Type B pancreatic cell (in vitro differentiated cells): ENCODE data around the gene TEDDM1. TPM values are rescaled to one million over a fixed set of nuclear protein-coding genes. Genes with fewer than 3 reads are reported as not detected.

Experiments used
- DNase-seq: peaks from one replicate; pipeline ENCODE4 v3.0.0; 2021; ENCODE audit warnings: mixed read lengths; ENCODE audit not compliant: unreplicated experiment; ENCODE audit errors: extremely low spot score
- H3K27ac Mint-ChIP-seq: 2 replicates; pipeline ENCODE4 v1.8.0; 2021; ENCODE audit warnings: mild to moderate bottlenecking, mixed read lengths
- H3K27me3 Mint-ChIP-seq: 2 replicates; pipeline ENCODE4 v1.8.0; 2021; ENCODE audit warnings: mixed read lengths
- H3K36me3 Mint-ChIP-seq: 2 replicates; pipeline ENCODE4 v1.8.0; 2021; ENCODE audit warnings: mixed read lengths
- H3K4me1 Mint-ChIP-seq: one replicate; pipeline ENCODE4 v1.8.0; 2021; ENCODE audit warnings: mixed read lengths; ENCODE audit not compliant: unreplicated experiment
- H3K4me3 Mint-ChIP-seq: 2 replicates; pipeline ENCODE4 v1.8.0; 2021; ENCODE audit warnings: mild to moderate bottlenecking, mixed read lengths
- H3K9me3 Mint-ChIP-seq: 2 replicates; pipeline ENCODE4 v1.8.0; 2021; ENCODE audit warnings: mixed read lengths
- total RNA-seq: library from RNA; stranded (reverse); gene quantifications from 2 replicates; pipeline ENCODE4 v1.2.1, GENCODE V29; 2021; ENCODE audit warnings: low replicate concordance
- TF ChIP-seq, protein P1 (sequence below): fragments of 200-600 bp; sonication (generic); conservative IDR thresholded peaks from 2 replicates; pipeline ENCODE4 v1.5.0; 2021; ENCODE audit warnings: antibody characterized with exemption, mild to moderate bottlenecking

The TEDDM1 gene
- total RNA-seq, 1 donor from 2014 or later, result not detected

DNA sequence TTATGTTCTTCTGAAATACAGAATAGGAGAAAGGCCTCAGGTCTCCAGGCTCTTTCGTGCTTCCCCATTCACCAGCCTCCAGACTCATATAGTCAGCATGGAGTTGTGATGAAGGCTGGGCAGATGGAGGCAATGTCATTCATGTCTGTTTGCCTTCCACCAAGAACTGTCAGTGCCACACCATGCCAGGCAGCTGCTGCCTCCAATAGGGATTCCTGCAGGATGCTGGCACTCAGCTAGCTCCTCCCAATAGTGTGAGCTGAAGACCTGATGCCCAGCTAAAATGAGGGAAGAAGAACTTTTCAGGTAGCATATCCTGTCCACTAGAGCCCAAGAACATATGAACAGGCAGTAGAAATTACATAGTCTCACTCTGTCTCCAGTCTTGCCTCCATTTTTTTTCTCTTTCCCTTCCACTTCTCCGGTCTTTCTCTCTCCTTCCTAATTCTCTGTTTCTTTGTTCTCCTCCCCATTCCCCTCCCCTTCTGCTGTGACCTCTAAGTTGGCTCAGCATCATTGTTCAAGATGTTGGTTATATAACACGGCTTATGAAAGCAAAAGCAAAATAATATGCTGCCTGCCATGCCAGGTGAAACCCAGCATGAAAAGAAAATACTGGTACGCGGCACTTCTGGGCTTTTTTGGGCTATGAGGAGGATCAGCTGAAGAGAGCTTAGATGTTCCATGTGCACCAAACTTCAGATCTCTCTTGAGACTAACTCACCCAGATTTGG, 26.2 kb downstream of the TEDDM1 start:
- H3K27me3 Mint-ChIP-seq, result no peaks in the 10 kb centered on the region

DNA sequence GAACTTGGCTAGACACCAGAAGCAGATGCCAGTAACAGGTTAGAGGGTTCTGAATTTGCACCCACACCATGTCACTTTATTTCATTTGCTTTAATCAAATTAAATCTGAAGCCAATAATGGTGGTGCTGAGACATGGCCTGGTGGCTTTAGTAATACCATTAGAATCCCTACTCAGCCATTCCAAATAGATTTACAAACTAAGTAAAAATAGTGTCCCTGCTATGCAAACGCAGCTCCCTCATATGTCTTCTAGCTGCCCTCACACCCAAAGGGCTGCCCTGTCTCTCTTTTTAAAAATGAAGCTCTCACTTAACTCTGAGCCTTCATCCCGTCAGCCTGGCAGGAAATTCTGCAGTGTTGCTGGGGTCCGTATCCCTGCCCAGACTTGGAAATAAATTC, 29.9 kb downstream of the TEDDM1 start:
- Mint-ChIP-seq H3K4me3 (no peak overlapping the region), H3K27me3 (peaks cover 8% of the 10 kb centered on the region), H3K9me3 (no peaks in the 10 kb centered on the region), H3K4me1 (no peaks in the 10 kb centered on the region), H3K36me3 (no peaks in the 10 kb centered on the region), H3K27ac (no peak overlapping the region)
- no peak for DNase-seq
- TF ChIP-seq, protein P1, sequence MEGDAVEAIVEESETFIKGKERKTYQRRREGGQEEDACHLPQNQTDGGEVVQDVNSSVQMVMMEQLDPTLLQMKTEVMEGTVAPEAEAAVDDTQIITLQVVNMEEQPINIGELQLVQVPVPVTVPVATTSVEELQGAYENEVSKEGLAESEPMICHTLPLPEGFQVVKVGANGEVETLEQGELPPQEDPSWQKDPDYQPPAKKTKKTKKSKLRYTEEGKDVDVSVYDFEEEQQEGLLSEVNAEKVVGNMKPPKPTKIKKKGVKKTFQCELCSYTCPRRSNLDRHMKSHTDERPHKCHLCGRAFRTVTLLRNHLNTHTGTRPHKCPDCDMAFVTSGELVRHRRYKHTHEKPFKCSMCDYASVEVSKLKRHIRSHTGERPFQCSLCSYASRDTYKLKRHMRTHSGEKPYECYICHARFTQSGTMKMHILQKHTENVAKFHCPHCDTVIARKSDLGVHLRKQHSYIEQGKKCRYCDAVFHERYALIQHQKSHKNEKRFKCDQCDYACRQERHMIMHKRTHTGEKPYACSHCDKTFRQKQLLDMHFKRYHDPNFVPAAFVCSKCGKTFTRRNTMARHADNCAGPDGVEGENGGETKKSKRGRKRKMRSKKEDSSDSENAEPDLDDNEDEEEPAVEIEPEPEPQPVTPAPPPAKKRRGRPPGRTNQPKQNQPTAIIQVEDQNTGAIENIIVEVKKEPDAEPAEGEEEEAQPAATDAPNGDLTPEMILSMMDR, result no peak

More for the DNA sequence above, 26.2 kb downstream of the TEDDM1 start:
- no peaks in the 10 kb centered on the region for H3K9me3 Mint-ChIP-seq
- no peak for DNase-seq
- H3K27ac Mint-ChIP-seq, result no peak overlapping the region
- no peak overlapping the region for H3K4me3 Mint-ChIP-seq
- no peaks in the 10 kb centered on the region for H3K36me3 Mint-ChIP-seq
- no peaks in the 10 kb centered on the region for H3K4me1 Mint-ChIP-seq
- TF ChIP-seq, protein P1, result no peak

DNA sequence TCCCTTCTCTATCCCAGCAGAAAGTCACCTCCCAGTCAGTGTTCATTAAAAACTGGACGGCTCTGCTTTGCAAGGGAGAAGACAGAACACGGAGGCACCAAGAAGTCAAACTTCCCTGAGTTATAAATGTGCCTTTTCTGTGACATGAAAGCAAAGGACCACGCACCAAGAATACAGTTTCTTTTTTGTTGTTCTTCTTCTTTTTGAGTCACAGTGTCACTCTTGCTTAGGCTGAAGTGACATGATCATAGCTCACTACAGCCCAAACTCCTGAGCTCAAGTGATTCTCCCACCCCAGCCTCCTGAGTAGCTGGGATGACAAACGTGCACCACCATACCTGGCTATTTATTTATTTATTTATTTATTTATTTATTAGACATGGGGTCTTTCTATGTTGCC, 31.6 kb downstream of the TEDDM1 start:
- no peak for DNase-seq
- TF ChIP-seq, protein P1, result no peak
- H3K4me1 Mint-ChIP-seq, result no peaks in the 10 kb centered on the region
- peaks cover 8% of the 10 kb centered on the region for H3K27me3 Mint-ChIP-seq
- no peaks in the 10 kb centered on the region for H3K36me3 Mint-ChIP-seq
- H3K4me3 Mint-ChIP-seq, result no peak overlapping the region
- no peaks in the 10 kb centered on the region for H3K9me3 Mint-ChIP-seq
- H3K27ac Mint-ChIP-seq, result no peak overlapping the region

DNA sequence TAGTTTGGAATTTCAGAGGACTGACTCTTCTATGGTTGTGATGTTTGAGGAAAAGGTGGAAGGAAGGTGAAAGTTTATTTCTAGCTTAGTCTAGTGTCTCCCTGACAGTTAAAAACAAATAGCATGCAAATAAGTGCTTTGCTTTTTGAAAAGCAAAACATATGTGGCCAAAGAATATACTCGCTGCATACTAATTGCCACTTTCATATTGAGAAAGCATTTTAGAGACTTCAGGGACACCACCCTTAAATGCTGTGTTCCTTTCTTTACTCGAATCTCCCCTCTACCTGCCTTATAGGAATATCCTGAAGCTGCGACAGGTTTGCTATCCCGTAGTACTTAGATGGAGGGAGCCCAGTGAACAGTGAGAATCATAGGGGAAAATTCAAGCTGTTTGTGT, 32.1 kb downstream of the TEDDM1 start:
- no peaks in the 10 kb centered on the region for H3K9me3 Mint-ChIP-seq
- TF ChIP-seq, protein P1, result no peak
- no peak overlapping the region for H3K4me3 Mint-ChIP-seq
- no peaks in the 10 kb centered on the region for H3K4me1 Mint-ChIP-seq
- H3K36me3 Mint-ChIP-seq, result no peaks in the 10 kb centered on the region
- H3K27me3 Mint-ChIP-seq, result peaks cover 8% of the 10 kb centered on the region
- H3K27ac Mint-ChIP-seq, result no peak overlapping the region
- no peak for DNase-seq

DNA sequence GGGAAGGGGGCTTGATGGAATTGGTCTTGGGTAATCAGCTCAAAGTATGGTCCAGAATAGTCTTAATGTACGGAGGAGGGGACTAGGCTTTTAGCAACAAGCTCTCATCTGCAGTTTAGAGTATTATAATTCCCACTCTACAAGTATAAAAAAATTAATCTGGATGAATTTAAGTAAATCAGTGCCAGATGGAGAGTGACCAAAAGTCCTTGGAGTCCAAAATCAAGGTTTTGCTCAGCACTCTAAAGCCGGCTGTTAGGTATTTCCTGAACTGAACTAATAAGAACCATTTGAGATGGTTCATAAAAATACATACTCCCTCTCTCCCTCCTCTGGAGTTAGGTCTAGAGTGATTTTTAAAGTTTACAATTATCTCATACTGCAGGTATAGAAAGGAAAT, 32.5 kb downstream of the TEDDM1 start:
- no peaks in the 10 kb centered on the region for H3K9me3 Mint-ChIP-seq
- DNase-seq, result no peak
- no peaks in the 10 kb centered on the region for H3K4me1 Mint-ChIP-seq
- TF ChIP-seq, protein P1, result no peak
- no peak overlapping the region for H3K4me3 Mint-ChIP-seq
- peaks cover 8% of the 10 kb centered on the region for H3K27me3 Mint-ChIP-seq
- H3K27ac Mint-ChIP-seq, result no peak overlapping the region
- H3K36me3 Mint-ChIP-seq, result no peaks in the 10 kb centered on the region
